GM21717 (cell line): Measurements from ENCODE around the gene SESTD1.
A peak's percentile ranks its signal among the peaks of the same experiment; 100 is the strongest.
"Not testable (repeated sequence)": the region's sequence is repeated elsewhere in the genome, so short reads cannot be mapped to it uniquely, and the experiment has no call there.

Experiments
- ATAC-seq: cut with Tn5 transposase; IDR thresholded peaks from one replicate; pipeline ENCODE4 v1.9.1; 2021; ENCODE audit warnings: mild to moderate bottlenecking, moderate library complexity; ENCODE audit not compliant: unreplicated experiment

The SESTD1 gene

GRCh38 chr2:179268277-179268925, 3.8 kb upstream of the SESTD1 start:
- ATAC-seq, result peak; percentile 48

- no peak for ATAC-seq
These were observed 1.6 kb upstream of the SESTD1 start for GRCh38 chr2:179266271-179266670.

GRCh38 chr2:179265082-179265510, 464 bp upstream of the SESTD1 start:
- ATAC-seq, result no peak

GRCh38 chr2:179263446-179264367, 925 bp downstream of the SESTD1 start:
- peak; percentile 29 for ATAC-seq

GRCh38 chr2:179263015-179263414, 1.6 kb downstream of the SESTD1 start:
- no peak for ATAC-seq

GRCh38 chr2:179262077-179262660, 2.5 kb downstream of the SESTD1 start:
- no peak for ATAC-seq

GRCh38 chr2:179261151-179261825, 3.3 kb downstream of the SESTD1 start:
- ATAC-seq, result no peak

- ATAC-seq, result no peak
These were observed 4.4 kb downstream of the SESTD1 start for GRCh38 chr2:179260224-179260623.

GRCh38 chr2:179255129-179255528, 9.5 kb downstream of the SESTD1 start:
- no peak for ATAC-seq

GRCh38 chr2:179253226-179253625, 11.4 kb downstream of the SESTD1 start:
- peak; percentile 79 for ATAC-seq

GRCh38 chr2:179252423-179252822, 12.2 kb downstream of the SESTD1 start:
- ATAC-seq, result peak; percentile 24

- ATAC-seq, result no peak
These were observed 12.8 kb downstream of the SESTD1 start for GRCh38 chr2:179251870-179252269.

- peak; percentile 30 for ATAC-seq
These were observed 13.7 kb downstream of the SESTD1 start for GRCh38 chr2:179250848-179251504.

GRCh38 chr2:179250095-179250494, 14.5 kb downstream of the SESTD1 start:
- no peak for ATAC-seq

- peak; percentile 25 for ATAC-seq
These were observed 16.6 kb downstream of the SESTD1 start for GRCh38 chr2:179248024-179248348.

- peak; percentile 50 for ATAC-seq
These were observed 17.2 kb downstream of the SESTD1 start for GRCh38 chr2:179247318-179248023.

GRCh38 chr2:179245843-179246242, 18.8 kb downstream of the SESTD1 start:
- not testable (repeated sequence) for ATAC-seq

GRCh38 chr2:179243046-179243445, 21.6 kb downstream of the SESTD1 start:
- ATAC-seq, result no peak

GRCh38 chr2:179240481-179241451, 23.9 kb downstream of the SESTD1 start:
- ATAC-seq, result no peak
